NCI-H1105 treated with DMSO at 0.1 percent for 48 hours (cell line): ENCODE measurements around the gene CCDC149.

Experiments used
- DNase-seq: peaks from one replicate; lab custom pipeline; 2025; lab: John Stamatoyannopoulos, UW

Gene CCDC149

GRCh38 chr4:24912252-24913118, at the start of gene CCDC149:
Gene CCDC149, minus strand, starts transcription at chr4:24913042. Its CDS starts 178 bp downstream, at chr4:24912864.
- peak; percentile 72 for DNase-seq

DNA sequence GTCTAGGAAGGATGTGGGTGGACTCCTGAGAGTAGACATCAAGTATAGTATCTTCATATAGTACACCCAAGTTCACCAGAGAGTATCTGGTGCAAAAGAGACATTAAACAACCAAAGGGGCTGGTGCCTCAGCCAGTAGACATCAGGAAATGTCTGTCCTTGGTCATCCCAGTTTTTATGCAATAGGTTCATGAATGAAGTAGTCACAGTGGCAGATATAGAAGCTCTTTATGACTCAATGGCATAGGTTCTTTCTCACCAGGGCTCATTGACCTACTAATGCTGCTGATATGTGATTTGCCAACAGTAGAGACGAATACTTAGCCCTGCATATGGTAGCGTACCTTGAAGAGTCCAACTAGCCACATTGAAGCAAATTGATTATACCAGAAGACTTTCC, 45.0 kb upstream of the CCDC149 start:
- DNase-seq = no peak

DNA sequence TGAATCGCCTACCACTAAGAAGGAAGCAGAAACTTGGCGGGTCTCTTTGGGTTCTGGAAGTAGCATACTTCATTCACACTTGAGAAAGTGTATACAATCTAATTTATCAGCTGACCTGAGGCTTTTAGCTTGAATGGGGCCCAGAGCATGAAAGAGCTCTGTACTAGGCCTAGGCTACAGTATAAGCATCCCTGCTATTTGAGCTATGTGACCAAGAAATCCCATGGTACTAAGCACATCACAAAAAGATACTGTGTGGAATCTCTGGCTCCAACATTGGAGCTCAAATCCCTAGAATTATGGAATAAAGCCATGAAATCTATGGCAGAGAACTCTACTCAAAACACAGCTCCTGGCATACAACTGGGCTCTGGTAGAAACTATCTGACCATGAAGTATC, 43.9 kb upstream of the CCDC149 start:
- DNase-seq = no peak

- no peak for DNase-seq
Observed at GRCh38 chr4:24956091-24956490, 43.2 kb upstream of the CCDC149 start.

DNA sequence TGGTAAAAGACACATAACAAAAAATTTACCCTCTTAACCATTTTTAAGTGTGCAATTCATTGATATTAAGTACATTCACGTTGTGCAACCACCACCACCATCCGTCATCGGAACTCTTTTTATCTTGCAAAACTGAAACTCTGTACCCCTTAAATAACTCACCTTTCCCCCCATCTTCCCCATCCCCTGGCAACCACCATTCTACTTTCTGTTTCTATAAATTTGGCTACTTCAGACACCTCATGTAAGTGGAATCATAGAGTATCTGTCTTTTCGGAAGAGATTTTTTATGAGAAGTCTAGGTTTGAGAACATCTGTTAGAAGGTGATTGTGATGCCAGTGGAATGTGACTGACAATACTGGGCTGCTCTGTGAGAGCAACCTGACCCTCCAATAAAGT, 39.8 kb upstream of the CCDC149 start:
- no peak for DNase-seq

GRCh38 chr4:24949970-24950369, 37.1 kb upstream of the CCDC149 start:
- no peak for DNase-seq

GRCh38 chr4:24937917-24938281, 25.1 kb upstream of the CCDC149 start:
- no peak for DNase-seq

DNA sequence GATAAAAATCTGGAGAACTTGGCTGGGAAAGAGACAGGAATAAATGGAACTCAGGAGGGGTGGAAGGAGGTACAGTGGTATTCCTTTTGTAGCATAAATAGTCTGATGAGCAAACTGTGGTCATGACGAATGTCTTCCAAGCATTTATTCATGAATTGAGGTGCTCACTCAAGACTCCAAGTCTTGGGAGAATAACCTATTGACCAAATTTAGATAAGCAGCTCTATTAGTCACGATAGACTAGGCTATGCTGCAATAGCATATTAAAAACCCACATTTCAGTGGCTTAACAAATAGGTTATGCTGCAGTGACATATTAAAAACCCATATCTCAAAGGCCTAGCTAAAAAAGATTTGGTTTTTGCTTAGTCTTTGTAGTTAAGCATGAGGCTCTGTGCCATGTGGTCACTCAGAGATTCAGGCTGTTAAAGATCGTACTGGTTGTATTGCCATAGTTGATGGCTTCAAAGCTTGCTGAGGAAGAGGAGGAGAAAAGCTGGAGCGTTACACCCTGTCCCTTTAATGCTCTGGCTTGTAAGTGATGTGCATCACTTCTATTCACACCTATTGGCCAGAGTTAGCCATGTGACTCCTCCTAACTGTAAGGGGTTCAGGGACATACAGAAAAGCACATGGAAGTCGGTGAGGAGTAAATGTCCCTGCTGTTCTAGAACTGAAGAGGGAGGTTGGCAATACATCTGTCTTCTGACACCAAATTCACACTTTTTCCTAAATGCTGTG, 24.5 kb upstream of the CCDC149 start:
- no peak for DNase-seq

GRCh38 chr4:24935856-24936255, 23.0 kb upstream of the CCDC149 start:
- DNase-seq = no peak

DNA sequence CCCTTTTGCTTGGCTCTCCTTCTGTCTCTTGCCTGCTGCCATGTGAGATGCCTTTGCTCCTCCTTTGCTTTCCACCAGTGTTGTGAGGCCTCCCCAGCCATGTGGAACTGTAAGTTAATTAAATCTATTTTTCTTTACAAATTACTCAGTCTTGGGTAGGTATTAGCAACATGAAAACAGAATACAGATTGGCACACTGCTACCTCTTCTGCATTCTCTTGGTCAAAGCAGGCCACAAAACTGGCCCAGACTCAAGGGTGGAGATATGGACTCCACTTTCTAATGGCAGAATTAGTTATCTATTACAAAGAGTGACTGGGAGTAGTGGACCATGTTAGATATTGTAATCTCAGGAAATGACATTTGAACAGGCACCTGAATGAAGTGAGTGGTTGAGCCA, 21.5 kb upstream of the CCDC149 start:
- DNase-seq = no peak

GRCh38 chr4:24933684-24934275, 20.9 kb upstream of the CCDC149 start:
- no peak for DNase-seq

- no peak for DNase-seq
Observed at GRCh38 chr4:24932515-24933225, 19.8 kb upstream of the CCDC149 start.

- DNase-seq = no peak
Observed at GRCh38 chr4:24930151-24930550, 17.3 kb upstream of the CCDC149 start.

- DNase-seq = no peak
Observed at GRCh38 chr4:24928708-24929107, 15.9 kb upstream of the CCDC149 start.

GRCh38 chr4:24927049-24927448, 14.2 kb upstream of the CCDC149 start:
- DNase-seq = no peak

DNA sequence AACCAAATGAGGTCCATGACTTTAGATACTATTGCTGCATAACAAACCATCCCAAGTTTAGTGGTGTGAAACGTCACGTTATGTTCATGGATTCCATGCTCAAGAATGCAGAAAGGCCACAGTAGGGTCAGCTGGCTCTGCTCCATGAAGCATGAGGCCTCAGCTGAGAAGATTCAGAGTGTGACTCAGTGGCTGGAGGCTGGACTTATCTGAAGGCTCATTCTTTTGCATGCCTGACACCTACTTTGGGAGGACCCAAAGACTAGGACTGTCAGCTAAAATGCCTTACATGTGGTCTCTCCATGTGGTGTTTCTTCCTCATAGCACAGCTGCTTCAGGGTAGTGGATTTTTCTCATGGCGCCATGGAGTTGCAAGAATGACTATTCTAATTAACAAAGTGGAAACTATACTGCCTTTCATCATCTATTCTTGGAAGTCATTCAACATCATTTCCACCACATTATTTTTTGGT, 11.5 kb upstream of the CCDC149 start:
- no peak for DNase-seq

DNA sequence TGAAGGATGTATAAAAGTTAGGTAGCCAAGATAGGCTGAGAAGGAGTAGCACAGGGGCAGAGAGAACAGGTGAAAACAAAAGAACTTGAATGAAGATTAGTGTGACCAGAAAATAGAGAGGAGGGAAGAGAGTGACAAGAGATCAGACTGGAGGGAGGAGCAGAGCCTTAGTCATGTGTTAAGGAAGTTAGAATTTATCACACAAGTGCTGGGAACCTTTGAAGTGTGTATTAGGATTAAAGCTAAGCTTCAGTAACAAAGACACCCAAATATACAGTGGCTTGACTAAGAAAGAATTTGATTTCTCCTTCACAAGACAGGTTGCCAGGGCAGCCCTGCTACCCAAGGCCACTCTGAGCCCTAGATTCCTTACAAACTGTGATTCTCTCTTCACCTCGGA, 10.7 kb upstream of the CCDC149 start:
- no peak for DNase-seq

DNA sequence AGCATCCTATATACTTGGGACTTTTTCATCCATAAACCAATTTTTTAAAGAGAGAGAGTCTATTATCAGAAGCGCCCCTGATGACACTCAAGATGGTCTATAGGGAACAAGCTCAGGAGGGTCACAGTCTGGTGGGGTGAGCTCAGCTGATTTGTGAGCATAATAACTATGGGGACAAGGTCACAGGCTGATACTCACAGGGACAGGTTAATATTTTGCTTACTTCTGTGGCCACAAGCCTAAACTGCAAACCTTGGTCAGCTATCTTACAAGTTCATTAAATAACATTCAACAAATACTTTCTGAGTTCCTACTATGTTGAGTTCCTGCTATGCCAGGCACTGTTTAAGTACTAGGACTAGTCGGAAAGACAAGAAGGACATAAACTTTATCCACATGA, 10.2 kb upstream of the CCDC149 start:
- no peak for DNase-seq

DNA sequence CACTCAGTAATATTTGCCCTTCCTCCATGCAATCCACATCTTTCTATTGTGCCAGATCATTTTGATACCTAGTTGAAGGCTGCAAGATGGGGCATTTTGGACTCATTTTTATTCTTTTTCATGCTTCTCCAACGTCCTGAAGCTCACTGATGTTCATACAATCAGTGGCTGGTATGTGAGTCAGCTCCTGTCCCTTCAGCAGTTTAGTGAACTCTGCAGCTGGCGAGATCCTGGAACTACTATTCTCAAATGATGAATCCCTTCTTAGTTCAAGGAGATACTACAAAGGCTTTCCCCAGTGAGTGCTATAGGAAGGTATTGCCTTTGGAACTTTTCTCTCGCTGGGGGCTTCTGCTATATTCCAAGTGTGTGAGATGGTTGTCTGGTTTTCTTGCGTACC, 9.6 kb upstream of the CCDC149 start:
- no peak for DNase-seq

GRCh38 chr4:24921491-24921890, 8.6 kb upstream of the CCDC149 start:
- no peak for DNase-seq

DNA sequence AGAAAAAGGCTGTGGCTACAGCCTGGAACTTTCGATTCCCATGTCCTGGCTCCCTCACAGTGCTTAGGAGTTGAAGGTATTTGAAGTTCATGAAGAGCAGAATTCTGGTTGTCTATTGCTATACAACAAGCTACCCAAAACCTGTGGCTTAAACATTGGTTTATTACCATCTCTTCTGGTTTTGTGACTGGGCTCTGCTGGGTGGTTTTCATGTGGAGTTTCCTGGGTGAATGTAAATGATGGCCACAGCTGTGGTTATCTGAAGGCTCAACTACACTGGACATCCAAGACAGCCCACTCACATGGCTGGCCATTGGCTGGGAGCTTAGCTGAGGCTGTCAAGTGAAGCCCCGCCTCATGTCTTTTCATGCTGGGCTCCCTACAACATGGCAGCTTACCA, 7.2 kb upstream of the CCDC149 start:
- DNase-seq = no peak
